GM23338 (cell line): ENCODE data around the gene PAIP1. TPM values are rescaled to one million over a fixed set of nuclear protein-coding genes. Genes with fewer than 3 reads are reported as not detected.

ENCODE experiments used
- ATAC-seq: fragments of 200-7000 bp; cut with Tn5 transposase; 3 replicates; pipeline ENCODE4 v1.9.1; 2020
- DNase-seq: peaks from one replicate; pipeline ENCODE4 v3.0.0-alpha.2; 2015; ENCODE audit warnings: low spot score
- H2AFZ ChIP-seq: fragments of 200-600 bp; sonication (generic); 2 replicates; pipeline ENCODE4 v1.8.0; 2016; ENCODE audit warnings: antibody characterized with exemption, mild to moderate bottlenecking, moderate library complexity
- H3F3A ChIP-seq: fragments of 200-600 bp; sonication (generic); replicated peaks from 2 replicates; pipeline ENCODE4 v1.8.0; 2017; ENCODE audit warnings: antibody characterized with exemption, mixed run types, low read depth
- H3K27ac ChIP-seq: fragments of 200-600 bp; sonication (generic); 2 replicates; pipeline ENCODE4 v1.6.1; 2016; ENCODE audit warnings: low read depth
- H3K27me3 ChIP-seq: fragments of 200-600 bp; sonication (generic); 2 replicates; pipeline ENCODE4 v1.8.0; 2016; ENCODE audit warnings: mild to moderate bottlenecking, mixed run types, moderate library complexity; ENCODE audit not compliant: insufficient read depth
- H3K36me3 ChIP-seq: fragments of 200-600 bp; sonication (generic); 2 replicates; pipeline ENCODE4 v1.8.0; 2016; ENCODE audit warnings: mild to moderate bottlenecking; ENCODE audit not compliant: insufficient read depth
- H3K4me1 ChIP-seq: fragments of 200-600 bp; sonication (generic); 2 replicates; pipeline ENCODE4 v1.8.0; 2016; ENCODE audit warnings: mild to moderate bottlenecking, moderate library complexity; ENCODE audit not compliant: insufficient read depth
- H3K4me2 ChIP-seq: fragments of 200-600 bp; sonication (generic); 2 replicates; pipeline ENCODE4 v1.7.1; 2017; ENCODE audit warnings: mixed run types
- H3K4me3 ChIP-seq: fragments of 200-600 bp; sonication (generic); 2 replicates; pipeline ENCODE4 v1.6.1; 2016; ENCODE audit warnings: mixed run types
- H3K79me2 ChIP-seq: fragments of 200-600 bp; sonication (generic); replicated peaks from 2 replicates; pipeline ENCODE4 v1.8.0; 2017; ENCODE audit warnings: mild to moderate bottlenecking; ENCODE audit not compliant: insufficient read depth
- H3K9me2 ChIP-seq: fragments of 200-600 bp; sonication (generic); 2 replicates; pipeline ENCODE4 v1.8.0; 2017; ENCODE audit not compliant: insufficient read depth
- H4K20me1 ChIP-seq: fragments of 200-600 bp; sonication (generic); replicated peaks from 2 replicates; pipeline ENCODE4 v1.8.0; 2017; ENCODE audit warnings: mild to moderate bottlenecking; ENCODE audit not compliant: insufficient read depth
- H3K27ac Mint-ChIP-seq: 2 replicates; pipeline ENCODE4 v1.8.0; 2020; ENCODE audit warnings: inconsistent platforms, mild to moderate bottlenecking, moderate library complexity, mixed read lengths
- H3K27me3 Mint-ChIP-seq: 3 replicates; pipeline ENCODE4 v1.8.0; 2022; ENCODE audit warnings: low read depth, mild to moderate bottlenecking, moderate library complexity, mixed read lengths, inconsistent platforms; ENCODE audit not compliant: insufficient read depth, poor library complexity
- H3K36me3 Mint-ChIP-seq: 3 replicates; pipeline ENCODE4 v1.8.0; 2021; ENCODE audit warnings: low read depth, mild to moderate bottlenecking, inconsistent platforms, moderate library complexity, mixed read lengths
- H3K4me1 Mint-ChIP-seq: 3 replicates; pipeline ENCODE4 v1.8.0; 2020; ENCODE audit warnings: mild to moderate bottlenecking, inconsistent platforms, mixed read lengths
- H3K4me3 Mint-ChIP-seq: 3 replicates; pipeline ENCODE4 v1.8.0; 2021; ENCODE audit warnings: moderate library complexity, mild to moderate bottlenecking, inconsistent platforms, mixed read lengths
- H3K9me3 Mint-ChIP-seq: 3 replicates; pipeline ENCODE4 v1.8.0; 2020; ENCODE audit warnings: moderate library complexity, mild to moderate bottlenecking, inconsistent platforms, mixed read lengths
- ETS1 ChIP-seq: IDR thresholded peaks from 2 replicates; pipeline ENCODE4 v1.6.1; 2016; ENCODE audit warnings: antibody characterized with exemption
- JUNB ChIP-seq: IDR thresholded peaks from one replicate; pipeline ENCODE4 v1.6.1; 2016; ENCODE audit warnings: antibody characterized with exemption; ENCODE audit not compliant: unreplicated experiment
- NANOG ChIP-seq: IDR thresholded peaks from 2 replicates; pipeline ENCODE4 v1.6.1; 2016; ENCODE audit warnings: antibody characterized with exemption, borderline replicate concordance
- POLR2AphosphoS5 ChIP-seq: IDR thresholded peaks from 2 replicates; pipeline ENCODE4 v1.6.1; 2016; ENCODE audit warnings: antibody characterized with exemption, low read depth
- STAT1 ChIP-seq: IDR thresholded peaks from one replicate; pipeline ENCODE4 v1.6.1; 2016; ENCODE audit warnings: antibody characterized with exemption; ENCODE audit not compliant: unreplicated experiment
- ZNF331 ChIP-seq: fragments of 250-450 bp; sonication (Bioruptor Pico); IDR thresholded peaks from 2 replicates; pipeline ENCODE4 v1.5.0; 2020; ENCODE audit warnings: low read depth, mild to moderate bottlenecking, moderate library complexity
- polyA plus RNA-seq: library from polyadenylated mRNA; unstranded; fragments of >200 nt; fragmentation: Nextera tagmentation; extraction: Ambion mirVana; gene quantifications from 2 replicates; pipeline ENCODE4 v1.2.1, GENCODE V29; 2016
- total RNA-seq: library from RNA; depleted of rRNA; stranded (reverse); fragments of >200 nt; shearing (Covaris generic); gene quantifications from 2 replicates; pipeline ENCODE4 v1.2.3, GENCODE V29; 2014
- TF ChIP-seq, protein P1 (sequence below): IDR thresholded peaks from one replicate; pipeline ENCODE4 v1.6.1; 2018; ENCODE audit warnings: antibody characterized with exemption; ENCODE audit not compliant: unreplicated experiment

The PAIP1 gene
- total and polyA plus RNA-seq, 2 experiments from 2014 or later: 108 to 140 TPM

DNA sequence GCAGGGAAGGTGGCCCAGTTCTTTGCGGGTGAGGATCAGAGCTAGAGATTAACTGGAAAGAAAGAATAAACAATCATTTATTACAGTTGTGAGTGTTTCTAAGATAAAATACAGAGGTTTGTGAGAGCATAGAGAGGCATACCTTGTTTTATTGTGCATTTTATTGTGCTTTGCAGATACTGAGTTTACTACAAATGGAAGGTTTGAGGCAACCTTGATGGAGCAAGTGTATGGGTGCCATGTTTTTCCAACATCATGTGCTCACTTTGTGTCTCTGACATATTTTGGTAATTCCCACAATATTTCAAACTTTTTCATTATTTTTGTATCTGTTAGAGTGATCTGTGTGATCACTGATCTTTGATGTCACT lies 41.2 kb downstream of the PAIP1 start:
- peaks cover 4% of the 10 kb centered on the region for H3K27me3 Mint-ChIP-seq
- H3K9me2 ChIP-seq: no peaks in the 10 kb centered on the region
- peak overlapping the region; percentile 99; the same call in 1 of the 2 replicates for H3K27ac Mint-ChIP-seq
- no peak for DNase-seq
- peak overlapping the region; percentile 49; the same call in 1 of the 2 replicates for H2AFZ ChIP-seq
- no peaks in the 10 kb centered on the region for H3F3A ChIP-seq
- peak overlapping the region; percentile 36 for H3K27ac ChIP-seq
- H3K36me3 Mint-ChIP-seq: peaks cover 23% of the 10 kb centered on the region
- H3K4me3 ChIP-seq: peak overlapping the region; percentile 74
- TF ChIP-seq STAT1: no peak
- no peak for TF ChIP-seq NANOG
- no peak for TF ChIP-seq POLR2AphosphoS5
- TF ChIP-seq ETS1: no peak
- TF ChIP-seq, protein P1, sequence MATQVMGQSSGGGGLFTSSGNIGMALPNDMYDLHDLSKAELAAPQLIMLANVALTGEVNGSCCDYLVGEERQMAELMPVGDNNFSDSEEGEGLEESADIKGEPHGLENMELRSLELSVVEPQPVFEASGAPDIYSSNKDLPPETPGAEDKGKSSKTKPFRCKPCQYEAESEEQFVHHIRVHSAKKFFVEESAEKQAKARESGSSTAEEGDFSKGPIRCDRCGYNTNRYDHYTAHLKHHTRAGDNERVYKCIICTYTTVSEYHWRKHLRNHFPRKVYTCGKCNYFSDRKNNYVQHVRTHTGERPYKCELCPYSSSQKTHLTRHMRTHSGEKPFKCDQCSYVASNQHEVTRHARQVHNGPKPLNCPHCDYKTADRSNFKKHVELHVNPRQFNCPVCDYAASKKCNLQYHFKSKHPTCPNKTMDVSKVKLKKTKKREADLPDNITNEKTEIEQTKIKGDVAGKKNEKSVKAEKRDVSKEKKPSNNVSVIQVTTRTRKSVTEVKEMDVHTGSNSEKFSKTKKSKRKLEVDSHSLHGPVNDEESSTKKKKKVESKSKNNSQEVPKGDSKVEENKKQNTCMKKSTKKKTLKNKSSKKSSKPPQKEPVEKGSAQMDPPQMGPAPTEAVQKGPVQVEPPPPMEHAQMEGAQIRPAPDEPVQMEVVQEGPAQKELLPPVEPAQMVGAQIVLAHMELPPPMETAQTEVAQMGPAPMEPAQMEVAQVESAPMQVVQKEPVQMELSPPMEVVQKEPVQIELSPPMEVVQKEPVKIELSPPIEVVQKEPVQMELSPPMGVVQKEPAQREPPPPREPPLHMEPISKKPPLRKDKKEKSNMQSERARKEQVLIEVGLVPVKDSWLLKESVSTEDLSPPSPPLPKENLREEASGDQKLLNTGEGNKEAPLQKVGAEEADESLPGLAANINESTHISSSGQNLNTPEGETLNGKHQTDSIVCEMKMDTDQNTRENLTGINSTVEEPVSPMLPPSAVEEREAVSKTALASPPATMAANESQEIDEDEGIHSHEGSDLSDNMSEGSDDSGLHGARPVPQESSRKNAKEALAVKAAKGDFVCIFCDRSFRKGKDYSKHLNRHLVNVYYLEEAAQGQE: no peak
- TF ChIP-seq JUNB: no peak
- no peaks in the 10 kb centered on the region for H3K27me3 ChIP-seq
- peak overlapping the region; percentile 78 for H3K4me2 ChIP-seq
- peaks cover 19% of the 10 kb centered on the region for H3K4me1 Mint-ChIP-seq
- no peak for ATAC-seq
- H3K4me3 Mint-ChIP-seq: peak overlapping the region; percentile 91
- H3K4me1 ChIP-seq: peaks cover 17% of the 10 kb centered on the region
- no peaks in the 10 kb centered on the region for H4K20me1 ChIP-seq
- peaks cover 28% of the 10 kb centered on the region for H3K79me2 ChIP-seq
- H3K36me3 ChIP-seq: no peaks in the 10 kb centered on the region
- H3K9me3 Mint-ChIP-seq: peaks cover 18% of the 10 kb centered on the region

GRCh38 chr5:43514816-43515677 lies 41.8 kb downstream of the PAIP1 start, which contains the start of gene C5orf34:
TSS of gene C5orf34 (minus strand) at chr5:43515148. CDS start at chr5:43509339, 5,809 bp downstream.
- Histone ChIP-seq H3K9me2 (no peaks in the 10 kb centered on the region), H4K20me1 (no peaks in the 10 kb centered on the region), H3K4me2 (peak within 1 kb of the TSS; percentile 92), H2AFZ (peak within 1 kb of the TSS; percentile 61), H3K27me3 (no peaks in the 10 kb centered on the region), H3F3A (no peaks in the 10 kb centered on the region), H3K4me3 (peak within 1 kb of the TSS; percentile 74), H3K36me3 (no peaks in the 10 kb centered on the region), H3K4me1 (peaks cover 17% of the 10 kb centered on the region), H3K79me2 (peaks cover 28% of the 10 kb centered on the region), H3K27ac (peak within 1 kb of the TSS; percentile 99)
- H3K4me3 Mint-ChIP-seq: peak within 1 kb of the TSS; percentile 91
- peaks cover 23% of the 10 kb centered on the region for H3K9me3 Mint-ChIP-seq
- TF ChIP-seq ZNF331 (CRISPR knock-in tag) (no peak), POLR2AphosphoS5 (peak; percentile 89), ETS1 (no peak; the same call in 1 of the 2 replicates), JUNB (no peak)
- H3K4me1 Mint-ChIP-seq: peaks cover 19% of the 10 kb centered on the region
- peaks cover 30% of the 10 kb centered on the region for H3K36me3 Mint-ChIP-seq
- H3K27me3 Mint-ChIP-seq: peaks cover 5% of the 10 kb centered on the region
- DNase-seq (peak; percentile 98), ATAC-seq (peak; percentile 99)
- H3K27ac Mint-ChIP-seq: peak within 1 kb of the TSS; percentile 99
